ENCODE data around the gene CDC42BPA. TPM values are rescaled to one million over a fixed set of nuclear protein-coding genes. Genes with fewer than 3 reads are reported as not detected.
A peak's percentile ranks its signal among the peaks of the same experiment; 100 is the strongest.

Gene CDC42BPA
- total and polyA plus RNA-seq, 9 of the 15 experiments (the other 6 are each of a cell fraction or from before 2014, with no cell fraction given), result 8.0 to 77.5 (median 52.1) TPM

GRCh38 chr1:226940029-226940805 is 378.1 kb downstream of the CDC42BPA start, which contains the start of gene COQ8A (continued):
- no peak for TF ChIP-seq UBTF (IDR thresholded peaks at IDR 0.05; ENCODE audit: borderline replicate concordance in 1 of 2, low read depth in 2 of 2, low read length in 2 of 2)
- peak; percentile 42 for TF ChIP-seq PHF20 (IDR thresholded peaks at IDR 0.05; ENCODE audit: partially characterized antibody)
- TF ChIP-seq ZC3H11A (IDR thresholded peaks at IDR 0.05; ENCODE audit: low read depth, low read length), result no peak
- TF ChIP-seq STAT6 (CRISPR knock-in tag; IDR thresholded peaks at IDR 0.05), result peak; percentile 70; the same call in 1 of the 2 replicates
- no peak for TF ChIP-seq ZNF609 (CRISPR knock-in tag; IDR thresholded peaks at IDR 0.05; ENCODE audit: borderline replicate concordance)
- no peak for TF ChIP-seq POU5F1 (IDR thresholded peaks at IDR 0.05; ENCODE audit: borderline replicate concordance, low read depth, low read length, partially characterized antibody)
- peak; percentile 18 for TF ChIP-seq SMAD1 (IDR thresholded peaks at IDR 0.05; ENCODE audit: low read depth, low read length, partially characterized antibody)
- TF ChIP-seq NKRF (IDR thresholded peaks at IDR 0.05; ENCODE audit: borderline replicate concordance), result peak; percentile 93
- no peak for TF ChIP-seq TCF3 (CRISPR knock-in tag; IDR thresholded peaks at IDR 0.05)
- TF ChIP-seq FOSL1 (tag; conservative IDR thresholded peaks at IDR 0.05), result no peak
- 0 out of 2 replicates have a peak, but pooled peaks have one; percentile 33 for TF ChIP-seq ATF4 (CRISPR knock-in tag; IDR thresholded peaks at IDR 0.05)
- peak; percentile 51; the same call in 1 of the 2 replicates for TF ChIP-seq KLF16 (IDR thresholded peaks at IDR 0.05)
- peak; percentile 19 for TF ChIP-seq SETDB1 (IDR thresholded peaks at IDR 0.05; ENCODE audit: low read length)
